ENCODE data around the gene PDGFRB.

Gene PDGFRB

DNA sequence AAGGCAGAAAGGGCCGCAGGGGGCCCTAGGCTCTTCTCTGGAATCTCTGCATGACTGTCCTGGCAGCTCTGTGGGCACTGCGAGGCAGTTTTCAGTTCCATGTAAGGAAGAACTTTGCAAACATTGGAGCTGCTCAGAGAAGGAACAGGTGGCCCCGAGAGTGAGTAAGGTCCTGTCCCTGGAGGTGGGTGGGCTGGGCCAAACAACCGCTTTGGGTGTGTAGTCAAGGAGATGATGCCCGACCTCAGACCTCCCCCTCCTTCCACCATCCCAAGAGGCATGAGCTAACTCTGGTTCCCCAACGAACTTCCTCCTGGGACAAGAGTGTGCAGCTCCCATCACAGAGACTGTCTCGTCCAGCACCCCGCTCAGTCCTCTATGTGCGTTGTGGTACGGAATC is 89.8 kb downstream of the PDGFRB start:
- DNase-seq (ENCODE audit: low spot score): no peak

DNA sequence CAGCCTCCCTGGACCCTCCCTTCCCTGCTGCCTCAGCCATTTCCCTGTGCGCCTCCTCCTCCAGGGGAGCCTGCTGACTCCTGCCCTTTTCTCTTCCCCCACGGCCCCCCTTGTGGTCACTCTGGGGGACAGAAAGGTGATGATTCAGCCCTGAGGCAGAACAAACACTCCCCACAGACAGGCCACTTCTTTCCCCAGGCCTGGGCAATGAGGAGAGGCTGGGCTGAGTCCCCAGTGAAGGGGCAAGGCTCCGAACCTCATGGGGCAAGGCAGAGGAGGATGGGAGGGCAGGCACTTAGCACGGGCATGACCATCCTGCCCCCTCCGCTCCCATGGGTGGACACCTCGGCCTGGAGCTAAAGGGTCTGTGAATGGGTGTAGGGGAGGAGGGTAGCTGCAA is 90.3 kb downstream of the PDGFRB start:
- no peak for DNase-seq (ENCODE audit: low spot score)

GRCh38 chr5:150064681-150065220 is 90.9 kb downstream of the PDGFRB start:
- DNase-seq (ENCODE audit: low spot score): no peak

Measured in putamen (tissue), 1 donor.